ENCODE results near the gene SLC39A2. TPM values are rescaled to one million over a fixed set of nuclear protein-coding genes. Genes with fewer than 3 reads are reported as not detected.
"Not testable (repeated sequence)": the region's sequence is repeated elsewhere in the genome, so short reads cannot be mapped to it uniquely, and the experiment has no call there.

SLC39A2 gene
- total RNA-seq, 1 donor from 2014 or later, result not detected

GRCh38 chr14:20997115-20997514 is 2.0 kb upstream of the SLC39A2 start:
- no peak for DNase-seq (ENCODE audit: low spot score)

- DNase-seq (ENCODE audit: low spot score), result no peak
Observed at GRCh38 chr14:20997564-20997963, 1.5 kb upstream of the SLC39A2 start.

- DNase-seq (ENCODE audit: low spot score), result no peak
Observed at GRCh38 chr14:20998139-20998538, 954 bp upstream of the SLC39A2 start.

DNA sequence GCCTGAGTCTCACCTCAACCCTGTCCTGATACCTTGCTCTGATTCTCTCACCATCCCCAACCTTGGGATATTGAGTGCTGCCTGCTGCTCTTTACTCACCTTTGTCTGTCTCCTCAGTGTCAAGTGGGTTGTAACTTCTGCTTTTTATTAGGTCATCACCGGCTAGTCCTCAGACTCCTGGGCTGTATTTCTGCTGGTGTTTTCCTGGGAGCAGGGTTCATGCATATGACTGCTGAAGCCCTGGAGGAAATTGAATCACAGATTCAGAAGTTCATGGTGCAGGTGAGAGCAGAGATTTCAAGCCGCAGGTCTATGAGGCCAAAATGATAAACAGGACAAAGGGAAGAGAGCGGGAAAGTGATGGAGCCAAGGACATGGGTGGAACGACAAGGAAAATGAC is 498 bp downstream of the SLC39A2 start:
- DNase-seq (ENCODE audit: low spot score), result no peak

GRCh38 chr14:21001218-21001617 is 2.1 kb downstream of the SLC39A2 start:
- no peak for DNase-seq (ENCODE audit: low spot score)

DNA sequence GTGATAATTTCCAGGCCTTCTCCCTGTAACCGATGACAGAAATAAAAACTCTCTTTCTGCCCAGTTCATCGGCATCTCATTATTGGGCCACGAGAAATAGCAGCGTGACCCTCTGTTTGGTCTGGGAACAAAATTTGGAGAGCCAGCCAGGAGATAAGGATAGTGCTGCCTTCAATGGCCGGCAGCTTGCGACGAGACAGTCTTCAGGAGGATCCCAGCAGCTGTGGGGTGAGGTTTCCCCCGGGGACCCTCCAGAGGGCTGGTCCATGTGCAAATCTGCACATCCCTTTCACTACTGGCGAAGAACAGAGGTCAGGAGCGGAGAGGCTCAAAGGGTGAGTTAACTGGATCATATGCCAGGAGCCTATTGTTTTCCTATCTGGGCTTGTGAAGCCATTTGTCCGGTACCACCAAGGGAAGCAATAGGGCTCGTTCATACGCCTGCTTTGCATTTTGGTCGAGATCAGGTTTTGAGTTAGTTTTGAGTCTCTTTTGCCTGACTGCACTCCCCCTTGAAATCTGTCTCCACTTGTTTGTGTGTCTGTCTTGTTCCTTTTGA is 4.8 kb downstream of the SLC39A2 start:
- no peak for DNase-seq (ENCODE audit: low spot score)

- not testable (repeated sequence) for DNase-seq (ENCODE audit: low spot score)
Observed at GRCh38 chr14:21009721-21010120, 10.6 kb downstream of the SLC39A2 start.

- no peak for DNase-seq (ENCODE audit: low spot score)
Observed at GRCh38 chr14:21011136-21011535, 12.0 kb downstream of the SLC39A2 start.

- no peak for DNase-seq (ENCODE audit: low spot score)
Observed at GRCh38 chr14:21014761-21015190, 15.7 kb downstream of the SLC39A2 start.

DNA sequence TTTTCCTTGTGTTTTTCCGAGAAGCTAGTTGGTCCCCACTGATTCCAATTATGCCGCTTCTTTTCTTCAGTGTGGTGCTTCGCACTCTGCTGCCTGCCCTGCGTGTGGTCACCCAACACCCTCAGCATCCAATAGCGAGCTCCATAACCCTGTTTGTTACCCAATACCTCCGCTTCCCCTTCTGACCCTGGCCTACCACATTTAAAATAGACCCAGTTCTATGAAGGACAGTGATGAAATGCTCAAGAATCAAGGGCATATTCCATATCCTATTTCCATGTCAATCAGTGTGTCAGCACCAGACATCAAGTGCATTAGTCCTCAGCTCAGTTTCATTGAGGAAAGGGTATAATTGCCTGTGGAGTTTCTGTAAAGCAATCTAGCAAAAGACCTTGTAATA is 16.2 kb downstream of the SLC39A2 start:
- no peak for DNase-seq (ENCODE audit: low spot score)

DNA sequence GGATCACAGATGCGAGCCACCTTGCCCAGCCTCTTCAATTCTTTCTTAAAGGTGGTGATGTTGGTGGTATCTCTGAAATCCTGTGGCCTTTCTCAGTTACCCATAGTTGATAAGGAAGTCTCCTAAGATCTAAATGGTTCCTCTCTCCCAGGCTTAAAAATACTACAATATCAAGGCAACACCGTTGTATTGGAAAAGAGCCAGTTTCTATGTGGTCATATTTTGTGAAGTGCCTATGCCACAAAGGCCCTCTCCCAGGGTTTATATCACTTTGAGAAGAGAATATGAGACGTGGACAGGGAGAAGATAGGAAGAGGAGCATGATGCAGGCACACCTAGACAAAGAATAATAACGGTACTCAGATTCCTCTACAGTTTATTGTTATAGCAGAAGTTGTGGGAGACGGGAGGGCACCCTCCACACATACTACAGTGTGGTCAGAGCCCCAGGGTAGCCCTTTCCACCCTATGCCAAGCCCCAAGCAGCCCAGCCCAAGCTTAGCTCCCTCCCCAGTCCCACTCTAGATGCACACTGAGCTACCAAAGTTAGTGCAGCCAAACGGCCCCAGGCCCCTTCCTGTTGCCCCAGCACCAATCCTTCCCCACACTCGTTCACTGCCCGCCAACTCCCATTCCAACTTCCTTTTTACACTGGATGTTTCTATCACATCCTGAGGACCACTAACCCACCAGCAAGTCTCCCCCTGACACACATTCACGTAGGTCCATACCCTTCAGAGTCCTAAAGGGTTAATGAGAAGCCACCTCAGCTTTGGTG is 17.5 kb downstream of the SLC39A2 start:
- no peak for DNase-seq (ENCODE audit: low spot score)

DNA sequence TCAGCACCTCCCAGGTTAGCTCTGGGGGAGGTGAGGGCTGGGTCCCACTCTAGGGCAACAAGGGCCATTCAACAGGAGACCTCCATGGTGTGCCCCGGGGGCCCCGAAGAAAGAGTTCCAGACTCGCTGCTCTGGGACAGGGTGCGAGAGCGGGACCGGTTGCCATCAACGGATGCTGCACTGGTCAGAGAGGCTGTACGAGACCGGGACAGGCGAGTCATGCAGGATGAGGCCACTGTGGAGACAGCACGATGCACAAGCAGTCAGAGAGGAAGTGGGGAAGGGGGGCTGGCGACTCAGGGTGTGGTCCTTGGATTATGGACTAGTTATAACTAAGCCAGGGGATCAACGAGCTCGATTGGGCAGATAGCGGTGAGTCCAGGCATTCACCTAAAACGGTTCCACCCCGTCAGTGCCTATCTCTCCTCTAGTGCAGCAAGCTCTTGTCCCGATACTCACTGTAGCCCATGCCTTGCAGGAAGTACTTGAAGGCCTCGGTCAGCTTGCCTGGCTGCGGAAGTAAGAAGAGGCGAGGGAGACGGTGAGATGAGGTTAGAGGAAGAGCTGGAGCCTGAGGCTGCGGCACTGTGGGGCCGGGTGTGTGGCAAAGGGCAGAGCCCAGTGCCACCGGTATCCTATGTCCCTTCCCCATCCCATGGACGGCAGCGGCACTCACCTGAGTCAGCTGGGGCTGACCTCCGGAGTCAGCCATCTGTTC is 18.6 kb downstream of the SLC39A2 start:
- no peak for DNase-seq (ENCODE audit: low spot score)

- no peak for DNase-seq (ENCODE audit: low spot score)
Observed at GRCh38 chr14:21018286-21018685, 19.2 kb downstream of the SLC39A2 start.

- DNase-seq (ENCODE audit: low spot score), result no peak
Observed at GRCh38 chr14:21018781-21019180, 19.7 kb downstream of the SLC39A2 start.

DNA sequence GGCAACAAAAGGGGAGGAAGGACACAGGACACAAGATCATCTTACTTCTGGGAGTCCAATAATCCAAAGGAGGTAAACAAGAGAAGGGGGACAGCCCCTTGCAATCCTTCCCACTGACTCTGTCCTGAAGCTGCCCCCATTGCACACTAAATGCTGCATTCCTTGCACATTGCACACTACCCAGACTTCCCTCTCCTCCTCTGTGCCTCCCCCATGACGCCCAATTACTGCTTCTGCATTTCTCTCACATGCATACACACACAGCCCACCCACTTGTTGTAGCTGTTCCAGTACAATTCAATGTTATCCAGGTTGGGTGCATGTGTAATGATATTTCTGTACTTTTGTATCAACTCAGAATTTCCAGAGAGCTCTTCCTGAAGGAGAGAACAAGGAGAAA is 20.3 kb downstream of the SLC39A2 start:
- no peak for DNase-seq (ENCODE audit: low spot score)

- DNase-seq (ENCODE audit: low spot score), result no peak
Observed at GRCh38 chr14:21020977-21021545, 22.0 kb downstream of the SLC39A2 start.

DNA sequence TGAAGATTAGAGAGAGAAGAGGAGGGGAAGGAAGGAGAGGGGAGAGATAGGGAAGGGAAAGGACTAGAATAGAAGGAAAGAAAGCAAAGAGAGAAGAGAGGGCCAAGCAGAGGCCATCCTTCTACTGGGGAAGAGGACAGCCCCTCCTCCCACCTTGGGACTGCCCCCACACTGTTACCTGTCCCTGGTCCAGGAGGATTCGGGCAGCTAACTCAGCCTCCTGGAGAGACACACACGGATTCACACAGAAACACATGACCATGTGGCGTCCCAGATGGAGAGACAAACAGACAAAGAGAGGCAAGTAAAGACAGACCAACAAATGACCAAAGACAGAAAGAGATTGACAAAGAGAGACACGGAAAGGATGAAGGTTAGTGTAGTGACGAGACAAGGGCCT is 23.6 kb downstream of the SLC39A2 start:
- no peak for DNase-seq (ENCODE audit: low spot score)

- no peak for DNase-seq (ENCODE audit: low spot score)
Observed at GRCh38 chr14:21023174-21023573, 24.1 kb downstream of the SLC39A2 start.

- DNase-seq (ENCODE audit: low spot score), result no peak
Observed at GRCh38 chr14:21023817-21024584, 24.9 kb downstream of the SLC39A2 start.

- DNase-seq (ENCODE audit: low spot score), result no peak
Observed at GRCh38 chr14:21024585-21025370, 25.7 kb downstream of the SLC39A2 start, which contains the start of gene NDRG2. Gene NDRG2, minus strand, starts transcription at chr14:21025061. Its CDS starts 1,746 bp downstream, at chr14:21023315.

Data from mesenteric fat pad (tissue), 1 donor.